ENCODE results near the gene PMAIP1. TPM values are rescaled to one million over a fixed set of nuclear protein-coding genes. Genes with fewer than 3 reads are reported as not detected.
"Not testable (repeated sequence)": the region's sequence is repeated elsewhere in the genome, so short reads cannot be mapped to it uniquely, and the experiment has no call there.

PMAIP1 gene
- polyA plus RNA-seq (2011; rRNA removed) (6.8 and 12.4 TPM in 2 replicates), polyA minus RNA-seq (2011; rRNA and poly(A)+ RNA removed) (4.4 and 4.9 TPM in 2 replicates)

- no peaks in the 10 kb centered on the region for H3K36me3 ChIP-seq (ENCODE audit: control insufficient read depth, insufficient read depth, low read length)
- H3K27me3 ChIP-seq (ENCODE audit: control insufficient read depth, insufficient read depth, low read length), result no peaks in the 10 kb centered on the region
- H3K4me3 ChIP-seq (ENCODE audit: low read depth, low read length), result peak within 1 kb of the TSS; percentile 71
- ChIA-PET POLR2A (interaction anchor here (0.6 to 1.0 kb wide), 2 partner anchors 9 to 202 kb away, joined by 4 to 5 read pairs; partner anchors contain the start of gene CCBE1), CTCF (interaction anchor here (0.6 to 1.4 kb wide), 5 partner anchors 9 to 689 kb away, joined by 3 to 5 read pairs (median 3); no protein-coding TSS in a partner anchor)
- TF ChIP-seq, protein P1, sequence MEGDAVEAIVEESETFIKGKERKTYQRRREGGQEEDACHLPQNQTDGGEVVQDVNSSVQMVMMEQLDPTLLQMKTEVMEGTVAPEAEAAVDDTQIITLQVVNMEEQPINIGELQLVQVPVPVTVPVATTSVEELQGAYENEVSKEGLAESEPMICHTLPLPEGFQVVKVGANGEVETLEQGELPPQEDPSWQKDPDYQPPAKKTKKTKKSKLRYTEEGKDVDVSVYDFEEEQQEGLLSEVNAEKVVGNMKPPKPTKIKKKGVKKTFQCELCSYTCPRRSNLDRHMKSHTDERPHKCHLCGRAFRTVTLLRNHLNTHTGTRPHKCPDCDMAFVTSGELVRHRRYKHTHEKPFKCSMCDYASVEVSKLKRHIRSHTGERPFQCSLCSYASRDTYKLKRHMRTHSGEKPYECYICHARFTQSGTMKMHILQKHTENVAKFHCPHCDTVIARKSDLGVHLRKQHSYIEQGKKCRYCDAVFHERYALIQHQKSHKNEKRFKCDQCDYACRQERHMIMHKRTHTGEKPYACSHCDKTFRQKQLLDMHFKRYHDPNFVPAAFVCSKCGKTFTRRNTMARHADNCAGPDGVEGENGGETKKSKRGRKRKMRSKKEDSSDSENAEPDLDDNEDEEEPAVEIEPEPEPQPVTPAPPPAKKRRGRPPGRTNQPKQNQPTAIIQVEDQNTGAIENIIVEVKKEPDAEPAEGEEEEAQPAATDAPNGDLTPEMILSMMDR (IDR thresholded peaks at IDR 0.05; ENCODE audit: insufficient read depth, low read depth, low read length), result no peak
- no peak for DNase-seq (ENCODE audit: low read depth)
These were observed at the start of gene PMAIP1 for GRCh38 chr18:59899298-59900221. Gene PMAIP1, plus strand, starts transcription at chr18:59899996. Its CDS starts 182 bp downstream, at chr18:59900178.

DNA sequence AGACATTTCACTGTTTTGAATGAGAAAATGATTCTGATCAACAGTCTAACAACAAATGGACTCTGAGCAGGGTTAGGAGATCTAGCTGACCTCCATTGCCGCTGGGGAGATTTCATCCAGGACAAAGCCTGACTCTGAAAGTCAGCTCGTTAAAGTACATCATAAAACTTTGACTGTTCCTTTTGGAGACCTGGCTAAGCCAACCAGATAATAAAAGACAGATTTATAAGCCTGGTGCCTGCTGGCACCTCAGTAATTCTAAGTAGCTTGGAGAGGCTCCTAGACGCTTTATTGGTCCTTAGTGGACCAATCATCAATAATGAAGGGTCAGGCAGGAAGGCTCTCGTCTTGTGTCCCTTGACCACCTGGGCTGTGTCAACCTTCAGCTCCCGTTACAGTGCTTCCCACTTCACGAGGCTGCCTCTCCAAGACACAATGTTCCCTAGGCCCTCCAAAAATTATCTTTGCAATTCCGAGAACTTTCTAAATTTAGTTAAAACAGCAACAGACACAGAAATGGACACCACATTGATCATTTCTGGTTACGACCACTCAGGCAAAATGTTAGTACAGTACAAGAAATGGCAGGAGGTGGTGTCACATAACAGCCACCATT, 47.9 kb upstream of the PMAIP1 start:
- no peak for DNase-seq (ENCODE audit: low read depth)
- Histone ChIP-seq H3K36me3 (ENCODE audit: control insufficient read depth, insufficient read depth, low read length) (no peaks in the 10 kb centered on the region), H3K27me3 (ENCODE audit: control insufficient read depth, insufficient read depth, low read length) (no peaks in the 10 kb centered on the region), H3K4me3 (ENCODE audit: low read depth, low read length) (no peak overlapping the region)
- ChIA-PET CTCF (interaction anchor here (2.2 to 2.3 kb wide), 2 partner anchors 9 to 14 kb away, joined by 5 to 10 read pairs; no protein-coding TSS in a partner anchor), POLR2A (no interaction called here)
- TF ChIP-seq, protein P1 (IDR thresholded peaks at IDR 0.05; ENCODE audit: insufficient read depth, low read depth, low read length), result no peak

- ChIA-PET CTCF (interaction anchor here (2.2 to 2.3 kb wide), 2 partner anchors 8 to 15 kb away, joined by 5 to 10 read pairs; no protein-coding TSS in a partner anchor), POLR2A (no interaction called here)
- TF ChIP-seq, protein P1 (IDR thresholded peaks at IDR 0.05; ENCODE audit: insufficient read depth, low read depth, low read length), result no peak
- H3K36me3 ChIP-seq (ENCODE audit: control insufficient read depth, insufficient read depth, low read length), result no peaks in the 10 kb centered on the region
- H3K27me3 ChIP-seq (ENCODE audit: control insufficient read depth, insufficient read depth, low read length), result 0 out of 2 replicates have a peak, but pooled peaks cover 2% of the 10 kb centered on the region
- no peak for DNase-seq (ENCODE audit: low read depth)
- no peak overlapping the region for H3K4me3 ChIP-seq (ENCODE audit: low read depth, low read length)
These were observed 47.2 kb upstream of the PMAIP1 start for GRCh38 chr18:59852548-59852947.

- no peak overlapping the region for H3K4me3 ChIP-seq (ENCODE audit: low read depth, low read length)
- TF ChIP-seq, protein P1 (IDR thresholded peaks at IDR 0.05; ENCODE audit: insufficient read depth, low read depth, low read length), result no peak
- ChIA-PET CTCF (no interaction called here), POLR2A (no interaction called here)
- 0 out of 2 replicates have a peak, but pooled peaks cover 2% of the 10 kb centered on the region for H3K27me3 ChIP-seq (ENCODE audit: control insufficient read depth, insufficient read depth, low read length)
- DNase-seq (ENCODE audit: low read depth), result no peak
- no peaks in the 10 kb centered on the region for H3K36me3 ChIP-seq (ENCODE audit: control insufficient read depth, insufficient read depth, low read length)
These were observed 46.4 kb upstream of the PMAIP1 start for GRCh38 chr18:59853380-59853779.

GRCh38 chr18:59853988-59854387, 45.8 kb upstream of the PMAIP1 start:
- DNase-seq (ENCODE audit: low read depth); H3K4me3 ChIP-seq (ENCODE audit: low read depth, low read length); H3K27me3 ChIP-seq (ENCODE audit: control insufficient read depth, insufficient read depth, low read length); POLR2A ChIA-PET; H3K36me3 ChIP-seq (ENCODE audit: control insufficient read depth, insufficient read depth, low read length): not testable (repeated sequence)
- CTCF ChIA-PET, result interaction anchor here (1.0 kb wide), 1 partner anchor 11 kb away, joined by 4 read pairs; no protein-coding TSS in a partner anchor
